Transverse colon (tissue), 3 donors: ENCODE results near the gene DNM1L.

Experiments used
- POLR2A ChIP-seq: fragments of 450-650 bp; IDR thresholded peaks from one replicate; pipeline ENCODE4 v1.6.1; 2016; ENCODE audit warnings: antibody characterized with exemption, mild to moderate bottlenecking, moderate library complexity
- TF ChIP-seq, protein P1 (sequence below), 5 experiments: fragments of 200-600 bp in 3 of 5; fragments of 450-650 bp in 2 of 5; sonication (generic) in 3 of 5; IDR thresholded peaks; 1 replicate in 2 of 5; 2 replicates in 3 of 5; pipeline ENCODE4 v1.5.1; 2016 to 2017; ENCODE audit warnings: antibody characterized with exemption in 5 of 5, inconsistent platforms in 3 of 5, mild to moderate bottlenecking in 2 of 5, moderate library complexity in 1 of 5

GRCh38 chr12:32679920-32680237, 778 bp downstream of the DNM1L start:
- no peak for TF ChIP-seq POLR2A
- TF ChIP-seq, protein P1, sequence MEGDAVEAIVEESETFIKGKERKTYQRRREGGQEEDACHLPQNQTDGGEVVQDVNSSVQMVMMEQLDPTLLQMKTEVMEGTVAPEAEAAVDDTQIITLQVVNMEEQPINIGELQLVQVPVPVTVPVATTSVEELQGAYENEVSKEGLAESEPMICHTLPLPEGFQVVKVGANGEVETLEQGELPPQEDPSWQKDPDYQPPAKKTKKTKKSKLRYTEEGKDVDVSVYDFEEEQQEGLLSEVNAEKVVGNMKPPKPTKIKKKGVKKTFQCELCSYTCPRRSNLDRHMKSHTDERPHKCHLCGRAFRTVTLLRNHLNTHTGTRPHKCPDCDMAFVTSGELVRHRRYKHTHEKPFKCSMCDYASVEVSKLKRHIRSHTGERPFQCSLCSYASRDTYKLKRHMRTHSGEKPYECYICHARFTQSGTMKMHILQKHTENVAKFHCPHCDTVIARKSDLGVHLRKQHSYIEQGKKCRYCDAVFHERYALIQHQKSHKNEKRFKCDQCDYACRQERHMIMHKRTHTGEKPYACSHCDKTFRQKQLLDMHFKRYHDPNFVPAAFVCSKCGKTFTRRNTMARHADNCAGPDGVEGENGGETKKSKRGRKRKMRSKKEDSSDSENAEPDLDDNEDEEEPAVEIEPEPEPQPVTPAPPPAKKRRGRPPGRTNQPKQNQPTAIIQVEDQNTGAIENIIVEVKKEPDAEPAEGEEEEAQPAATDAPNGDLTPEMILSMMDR (IDR thresholded peaks at IDR 0.05): no peak
